ENCODE measurements around the gene GNG3. TPM values are rescaled to one million over a fixed set of nuclear protein-coding genes. Genes with fewer than 3 reads are reported as not detected.
"Not testable (repeated sequence)": the region's sequence is repeated elsewhere in the genome, so short reads cannot be mapped to it uniquely, and the experiment has no call there.

The GNG3 gene
- total RNA-seq, 1 donor from 2014 or later = not detected

DNA sequence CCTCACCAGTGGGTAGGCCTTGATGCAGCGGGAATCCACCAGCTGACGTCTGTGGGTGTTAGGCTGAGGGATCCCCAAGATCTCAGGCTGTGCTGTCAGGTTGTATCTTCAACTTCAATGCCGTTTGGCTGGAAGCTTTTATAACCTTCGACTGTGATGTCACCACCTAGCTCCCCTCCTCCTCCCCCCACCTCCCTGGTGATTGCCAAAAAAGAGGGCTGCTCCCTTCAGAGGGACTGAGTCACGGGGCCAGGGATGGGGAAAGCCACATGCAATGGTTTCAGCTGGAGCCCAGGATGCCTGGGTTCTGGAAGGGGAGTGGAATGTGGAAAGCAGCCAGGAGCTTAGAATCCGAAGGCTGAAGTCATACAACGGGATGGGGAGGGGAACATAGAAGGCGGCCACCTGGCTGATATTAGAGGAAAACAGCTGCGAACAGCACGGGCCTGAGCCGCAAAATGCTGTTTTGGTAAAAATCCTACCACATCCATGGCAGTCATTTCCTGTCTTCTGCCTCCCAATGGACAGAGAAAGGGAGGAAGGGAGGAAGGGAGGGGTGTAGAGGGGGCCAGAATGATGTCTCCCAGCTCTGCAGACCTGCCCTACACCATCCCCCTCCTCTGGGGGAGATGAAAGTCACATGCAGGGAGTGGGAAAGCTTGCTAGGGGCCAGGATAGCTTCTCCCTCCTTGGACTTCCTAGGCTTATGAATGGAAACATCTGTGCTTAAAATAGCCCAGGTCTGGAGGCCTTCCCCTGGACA is 17.9 kb upstream of the GNG3 start, which contains the start of gene LRRN4CL:
Gene LRRN4CL (minus strand): TSS at position 110 of the 763 bp plus-strand sequence. CDS start 1,022 bp downstream, outside the sequence.
- H3K4me1 ChIP-seq = no peaks in the 10 kb centered on the region
- intact Hi-C loops (cut with DNase I) = no loop called here
- H3K27ac ChIP-seq = no peak within 1 kb of the TSS
- H3K36me3 ChIP-seq = peaks cover 27 to 33% of the 10 kb centered on the region in 2 donors
- H3K9me3 ChIP-seq = no peaks in the 10 kb centered on the region
- peak in 1 of 2 donors; percentile 83 for DNase-seq (ENCODE audit: low spot score in 2 of 2)
- H3K4me3 ChIP-seq = peak within 1 kb of the TSS; percentile 36 to 43
- no peak for TF ChIP-seq CTCF (IDR thresholded peaks at IDR 0.05)
- H3K27me3 ChIP-seq = no peaks in the 10 kb centered on the region

GRCh38 chr11:62693624-62694023 is 13.9 kb upstream of the GNG3 start:
- H3K27me3 ChIP-seq; H3K4me1 ChIP-seq; H3K9me3 ChIP-seq; H3K4me3 ChIP-seq; H3K27ac ChIP-seq; DNase-seq (ENCODE audit: low spot score in 2 of 2): not testable (repeated sequence)
- intact Hi-C loops (cut with DNase I) = loop anchor here (1.0 to 2.0 kb wide), 3 partner anchors 41 to 313 kb away; partner anchors contain the start of gene INTS5
- peaks cover 27 to 33% of the 10 kb centered on the region in 2 donors for H3K36me3 ChIP-seq

- Histone ChIP-seq H3K27ac (no peak overlapping the region), H3K36me3 (peaks cover 27 to 33% of the 10 kb centered on the region in 2 donors), H3K4me1 (no peaks in the 10 kb centered on the region), H3K27me3 (no peaks in the 10 kb centered on the region), H3K4me3 (no peak overlapping the region), H3K9me3 (no peaks in the 10 kb centered on the region)
- peak; percentile 49 to 91 for DNase-seq (ENCODE audit: low spot score in 2 of 2)
- peak; percentile 60 to 87 (median 79) for TF ChIP-seq CTCF (IDR thresholded peaks at IDR 0.05)
- intact Hi-C loops (cut with DNase I) = loop anchor here (1.0 to 2.0 kb wide), 3 partner anchors 42 to 314 kb away; partner anchors contain the start of gene INTS5
Measured at GRCh38 chr11:62694455-62695167, 12.9 kb upstream of the GNG3 start.

DNA sequence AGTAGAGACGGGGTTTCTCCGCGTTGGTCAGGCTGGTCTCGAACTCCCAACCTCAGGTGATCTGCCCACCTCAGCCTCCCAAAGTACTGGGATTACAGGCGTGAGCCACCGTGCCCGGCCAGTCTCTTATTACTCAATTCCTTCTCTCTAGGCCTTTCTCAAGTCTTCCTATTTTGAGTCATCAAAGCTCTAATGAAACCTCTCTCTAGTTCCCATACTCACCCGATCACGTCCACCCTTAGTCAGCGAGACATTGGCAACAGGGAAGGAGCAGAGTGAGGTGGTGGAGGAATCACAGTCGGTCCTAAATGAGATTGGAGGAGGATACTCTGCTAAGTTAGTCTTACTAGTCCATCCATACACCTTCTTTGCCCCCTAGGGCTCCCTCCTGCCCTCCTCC is 5.2 kb upstream of the GNG3 start:
- no peak overlapping the region for H3K4me3 ChIP-seq
- no peaks in the 10 kb centered on the region for H3K9me3 ChIP-seq
- no peak for TF ChIP-seq CTCF (IDR thresholded peaks at IDR 0.05)
- H3K27me3 ChIP-seq = no peaks in the 10 kb centered on the region
- intact Hi-C loops (cut with DNase I) = no loop called here
- no peak overlapping the region for H3K27ac ChIP-seq
- DNase-seq (ENCODE audit: low spot score in 2 of 2) = no peak
- H3K4me1 ChIP-seq = peaks cover 4 to 8% of the 10 kb centered on the region in 2 donors
- H3K36me3 ChIP-seq = peaks cover 0 to 4% of the 10 kb centered on the region in 2 donors

DNA sequence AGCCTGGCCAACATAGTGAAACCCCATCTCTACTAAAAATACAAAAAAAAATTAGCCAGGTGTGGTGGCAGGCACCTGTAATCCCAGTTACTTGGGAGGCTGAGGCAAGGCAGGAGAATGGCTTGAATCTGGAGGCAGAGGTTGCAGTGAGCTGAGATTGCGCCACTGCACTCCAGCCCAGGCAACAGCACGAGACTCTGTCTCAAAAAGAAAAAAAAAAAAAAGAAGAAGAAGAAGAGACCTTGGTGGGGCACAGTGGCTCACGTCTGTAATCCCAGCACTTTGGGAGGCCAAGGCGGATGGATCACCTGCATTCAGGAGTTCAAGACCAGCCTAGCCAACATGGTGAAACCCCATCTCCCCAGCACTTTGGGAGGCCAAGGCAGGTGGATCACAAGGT is 3.6 kb upstream of the GNG3 start:
- H3K27me3 ChIP-seq; H3K36me3 ChIP-seq; H3K27ac ChIP-seq; DNase-seq (ENCODE audit: low spot score in 2 of 2); intact Hi-C loops (cut with DNase I); H3K4me3 ChIP-seq; H3K9me3 ChIP-seq: not testable (repeated sequence)
- peaks cover 8 to 17% of the 10 kb centered on the region in 2 donors for H3K4me1 ChIP-seq

DNA sequence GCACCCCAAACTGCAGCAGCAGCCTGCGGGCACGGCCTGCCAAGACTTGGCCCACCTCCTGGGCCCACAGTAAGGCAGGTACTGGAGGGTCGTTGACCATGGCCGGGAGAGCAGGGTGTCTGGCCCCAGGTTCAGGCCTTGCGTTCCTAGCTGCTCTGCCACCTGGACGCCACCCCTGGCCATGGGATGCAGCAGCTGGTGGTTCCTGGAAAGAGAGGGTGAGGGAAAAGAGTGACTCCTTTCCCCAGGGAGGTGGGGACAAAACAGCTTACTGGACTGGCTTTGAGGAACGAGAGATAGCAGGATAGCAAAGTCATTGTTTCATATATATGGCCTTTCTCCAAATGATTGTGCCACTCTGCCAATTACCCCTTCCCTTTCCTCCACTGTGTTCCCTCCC is 2.1 kb upstream of the GNG3 start:
- intact Hi-C loops (cut with DNase I) = loop anchor here (5.0 kb wide), 1 partner anchor 127 kb away; the partner anchor contains the start of genes STX5 and TEX54
- DNase-seq (ENCODE audit: low spot score in 2 of 2) = no peak

More for the DNA sequence above, 2.1 kb upstream of the GNG3 start:
- Histone ChIP-seq H3K9me3 (no peaks in the 10 kb centered on the region), H3K4me1 (peaks cover 8 to 21% of the 10 kb centered on the region in 2 donors), H3K27me3 (no peaks in the 10 kb centered on the region), H3K27ac (peak overlapping the region; percentile 61 to 86), H3K4me3 (peak overlapping the region; percentile 75 to 76), H3K36me3 (peaks cover 3 to 4% of the 10 kb centered on the region in 2 donors)
- TF ChIP-seq CTCF (IDR thresholded peaks at IDR 0.05) = no peak
